LNCaP clone FGC (cell line): Measurements from ENCODE around the gene RAB7A.

ENCODE experiments used
- DNase-seq: peaks from one replicate; pipeline ENCODE4 v3.0.0-alpha.2; 2011; ENCODE audit warnings: low read depth
- H3K4me3 ChIP-seq: 2 replicates; pipeline ENCODE4 v1.5.1; 2011; ENCODE audit warnings: mild to moderate bottlenecking, low read depth, low read length, control low read depth
- CTCF ChIP-seq: IDR thresholded peaks from 2 replicates; pipeline ENCODE4 v1.5.1; 2012; ENCODE audit warnings: mild to moderate bottlenecking; ENCODE audit not compliant: control insufficient read depth, insufficient read depth; ENCODE audit errors: extremely low read depth

Gene RAB7A

GRCh38 chr3:128788268-128788869 is 62.4 kb downstream of the RAB7A start:
- no peak for DNase-seq
- TF ChIP-seq CTCF, result no peak

GRCh38 chr3:128794067-128794768 is 68.2 kb downstream of the RAB7A start:
- DNase-seq, result no peak
- H3K4me3 ChIP-seq, result no peak overlapping the region
- no peak for TF ChIP-seq CTCF

More at GRCh38 chr3:128788268-128788869, 62.4 kb downstream of the RAB7A start:
- no peak overlapping the region for H3K4me3 ChIP-seq

GRCh38 chr3:128794770-128795649 is 69.0 kb downstream of the RAB7A start:
- TF ChIP-seq CTCF, result peak; percentile 81
- DNase-seq, result no peak
- no peak overlapping the region for H3K4me3 ChIP-seq

GRCh38 chr3:128799653-128800052 is 73.7 kb downstream of the RAB7A start:
- H3K4me3 ChIP-seq, result no peak overlapping the region
- no peak for DNase-seq
- TF ChIP-seq CTCF, result no peak

- no peak for TF ChIP-seq CTCF
- DNase-seq, result no peak
- H3K4me3 ChIP-seq, result no peak overlapping the region
These were observed 74.5 kb downstream of the RAB7A start for GRCh38 chr3:128800241-128801187.

GRCh38 chr3:128801779-128802380 is 75.9 kb downstream of the RAB7A start:
- TF ChIP-seq CTCF, result no peak
- DNase-seq, result no peak
- H3K4me3 ChIP-seq, result no peak overlapping the region
